ENCODE data around the gene NPEPL1.

NPEPL1 gene

DNA sequence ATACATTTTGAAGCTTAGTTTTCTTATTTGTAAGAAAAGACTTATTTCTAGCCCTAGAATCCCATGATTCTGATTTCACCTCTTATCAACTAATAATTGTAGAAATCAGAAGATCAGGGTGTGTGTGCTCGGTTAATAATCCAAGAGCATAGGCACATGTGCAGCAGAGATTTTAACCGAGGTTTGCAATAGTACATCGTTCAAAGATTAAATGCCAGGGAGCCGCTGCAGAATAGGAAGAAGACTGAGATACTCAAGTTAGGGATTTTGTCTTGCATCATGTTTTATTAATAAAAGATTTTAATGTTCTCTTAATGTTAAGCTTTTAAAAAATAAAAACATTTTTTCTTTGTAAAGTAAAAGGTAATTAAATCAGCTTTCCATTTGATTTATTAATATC, 34.6 kb upstream of the NPEPL1 start:
- no peak for DNase-seq

DNA sequence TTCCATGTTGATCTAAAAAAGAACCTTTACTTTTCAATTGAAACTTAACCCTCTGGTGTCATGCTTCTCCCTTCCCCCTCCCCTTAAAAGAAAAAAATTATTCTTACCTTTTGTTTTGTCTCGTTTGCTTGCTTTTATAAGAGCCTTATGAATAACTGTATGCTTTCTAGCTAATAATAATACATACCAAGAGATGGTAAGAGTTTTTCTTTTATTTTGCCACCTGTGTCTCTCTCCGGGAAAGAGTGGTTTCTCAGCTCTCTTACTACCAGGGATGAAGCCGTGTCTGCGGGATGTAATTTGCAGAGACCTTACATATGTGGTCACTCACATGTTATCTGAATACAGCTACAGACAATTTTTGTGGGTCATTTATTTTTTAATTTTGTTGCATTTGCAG, 33.8 kb upstream of the NPEPL1 start:
- DNase-seq, result no peak

DNA sequence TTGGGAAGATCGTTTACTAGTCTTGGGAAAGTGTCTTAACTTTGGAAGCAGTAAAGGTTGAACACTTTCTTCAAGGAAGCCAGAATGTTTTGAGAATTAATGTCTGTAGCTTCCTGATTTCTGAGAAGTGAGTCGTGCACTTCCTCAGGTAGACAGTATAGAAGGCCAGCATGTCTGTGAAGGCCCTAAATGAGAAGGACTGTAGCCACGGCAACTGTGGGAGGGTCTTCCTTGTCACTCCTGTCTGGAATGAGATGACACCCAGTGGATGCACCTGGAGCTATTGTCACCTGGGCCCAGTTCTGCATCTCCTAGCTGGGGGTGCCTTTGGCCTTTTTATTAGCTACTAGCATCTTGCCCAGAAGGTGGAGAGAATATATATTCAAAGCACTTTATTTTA, 32.8 kb upstream of the NPEPL1 start:
- no peak for DNase-seq

DNA sequence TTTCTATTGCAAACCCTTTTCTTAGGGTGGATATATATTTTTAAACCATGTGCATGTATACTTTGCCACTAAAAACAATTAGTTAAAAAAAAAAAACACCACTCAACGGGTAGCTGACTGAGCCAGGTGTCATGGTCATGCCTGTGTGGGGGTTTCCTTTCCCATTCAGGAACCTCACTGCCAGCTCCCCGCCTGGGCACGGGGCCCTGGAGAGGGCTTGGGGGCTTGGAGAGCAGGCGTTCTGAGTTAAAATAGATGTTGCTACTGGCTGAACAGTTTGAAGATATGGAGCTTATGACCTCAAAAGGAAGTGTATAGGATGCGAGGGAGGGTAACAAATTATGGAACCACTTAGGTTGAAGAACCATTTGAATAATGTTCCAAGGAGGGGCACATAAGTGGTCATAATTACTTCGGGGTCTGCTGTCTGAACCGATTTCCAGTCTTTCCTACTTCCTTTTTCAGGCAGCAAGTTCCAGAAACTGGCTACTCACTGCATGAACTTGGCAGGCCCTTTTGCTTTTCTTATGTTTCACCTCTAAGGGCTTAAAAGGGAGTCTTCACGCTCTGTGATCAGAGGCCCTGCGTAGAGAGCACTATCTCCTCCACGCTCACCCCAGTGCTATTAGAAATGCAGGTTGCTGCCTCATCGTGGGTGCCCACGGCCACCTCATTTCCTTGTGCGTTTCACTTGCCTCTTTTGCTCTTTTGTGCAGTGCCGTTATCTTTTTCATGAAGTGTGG, 31.6 kb upstream of the NPEPL1 start:
- DNase-seq, result no peak

DNA sequence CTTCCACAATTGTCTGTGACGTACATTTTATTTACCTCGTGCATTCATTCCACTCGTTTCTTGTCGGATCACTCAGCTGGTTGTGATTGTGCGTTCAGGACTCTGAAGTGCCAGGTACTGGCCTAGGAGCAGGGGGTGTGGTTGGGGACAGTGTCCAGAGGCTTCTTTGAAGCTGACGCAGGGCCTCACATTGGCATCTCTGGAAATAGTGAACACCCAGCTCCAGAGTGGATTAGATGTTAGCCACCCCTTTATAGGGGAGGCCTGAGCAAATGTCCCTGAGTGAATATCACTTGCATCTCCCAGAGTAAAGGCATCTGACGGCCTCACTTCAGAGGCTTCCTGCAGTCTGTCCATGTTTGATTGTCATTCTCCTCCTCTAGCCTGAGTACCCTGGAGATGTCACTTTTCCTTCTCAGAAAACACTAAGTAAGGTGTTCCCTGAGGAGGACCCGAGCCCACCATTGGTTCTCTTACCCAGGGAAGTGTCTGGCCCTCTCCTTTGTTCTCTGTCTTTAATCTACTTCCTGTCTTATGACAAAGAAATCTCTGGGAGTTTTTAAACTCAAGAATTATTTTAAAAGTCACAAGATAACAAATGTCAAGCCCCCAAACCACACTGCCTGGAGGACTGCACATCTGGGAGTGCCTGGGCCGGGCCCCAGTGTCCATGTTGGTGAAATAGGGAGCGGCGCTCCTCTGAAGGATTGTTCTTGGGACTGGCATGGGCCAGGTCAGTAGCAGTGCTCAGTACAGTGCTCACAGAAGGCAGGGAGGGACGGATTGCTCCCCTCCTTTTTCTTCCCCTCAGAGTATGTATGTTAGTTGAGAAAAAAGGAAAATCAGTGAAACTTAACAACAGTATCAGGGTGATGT, 30.8 kb upstream of the NPEPL1 start:
- no peak for DNase-seq

DNA sequence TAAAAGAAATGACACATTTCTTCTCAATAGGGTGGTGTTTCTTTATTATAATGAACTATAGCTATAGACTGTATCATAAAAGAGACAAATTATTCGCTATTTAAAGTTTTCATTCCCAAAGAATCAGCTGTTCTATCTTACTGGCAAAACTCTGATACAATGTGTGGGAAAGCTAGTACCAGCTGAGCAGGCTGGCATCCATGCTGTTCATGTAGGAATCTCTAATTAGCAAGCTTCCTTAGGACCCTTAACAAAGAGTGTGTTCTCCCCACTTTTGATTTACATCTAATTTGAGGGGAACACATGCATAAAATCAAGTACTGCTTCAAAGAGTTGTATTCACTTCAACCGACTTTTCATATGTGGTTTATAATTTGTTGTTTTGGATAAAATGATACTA, 28.3 kb upstream of the NPEPL1 start:
- DNase-seq, result no peak

DNA sequence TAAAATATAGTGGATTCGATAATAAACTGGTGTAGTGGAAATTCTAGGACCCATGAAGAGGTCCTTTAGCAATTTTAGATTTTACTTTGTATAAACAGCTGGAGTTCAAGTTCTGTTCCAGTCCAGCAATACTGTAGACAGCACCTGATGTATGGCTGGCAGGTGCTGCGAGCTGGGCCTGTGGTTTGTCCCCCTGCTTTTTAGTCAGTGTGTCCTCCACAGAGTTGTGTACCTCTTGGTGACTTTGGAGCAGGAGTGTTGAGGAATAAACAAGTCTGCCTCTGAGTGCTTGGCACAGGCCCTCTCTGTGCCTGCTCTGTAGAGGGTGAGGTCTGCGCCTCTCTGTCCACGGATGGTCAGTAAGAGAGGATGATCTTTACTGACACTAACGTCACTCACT, 27.7 kb upstream of the NPEPL1 start:
- DNase-seq, result no peak

DNA sequence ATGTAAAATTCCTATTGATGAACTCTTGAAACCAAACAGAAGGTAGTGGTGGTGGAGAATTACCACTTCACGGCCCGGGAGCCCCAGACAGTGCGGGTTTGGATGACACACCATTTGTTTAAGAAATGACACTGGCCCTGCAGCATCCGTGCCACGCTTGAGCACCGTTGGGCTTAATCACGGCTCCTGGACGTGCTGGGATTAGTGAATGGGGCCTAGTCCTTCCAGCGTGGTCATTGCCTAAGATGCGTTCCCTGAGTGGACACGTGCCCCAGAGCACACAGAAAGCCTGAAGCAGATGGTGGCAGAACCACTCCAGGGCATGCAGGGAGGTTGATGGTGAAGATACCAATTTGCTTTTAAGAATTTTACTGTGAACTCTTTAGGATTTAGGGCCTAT, 27.0 kb upstream of the NPEPL1 start:
- no peak for DNase-seq

DNA sequence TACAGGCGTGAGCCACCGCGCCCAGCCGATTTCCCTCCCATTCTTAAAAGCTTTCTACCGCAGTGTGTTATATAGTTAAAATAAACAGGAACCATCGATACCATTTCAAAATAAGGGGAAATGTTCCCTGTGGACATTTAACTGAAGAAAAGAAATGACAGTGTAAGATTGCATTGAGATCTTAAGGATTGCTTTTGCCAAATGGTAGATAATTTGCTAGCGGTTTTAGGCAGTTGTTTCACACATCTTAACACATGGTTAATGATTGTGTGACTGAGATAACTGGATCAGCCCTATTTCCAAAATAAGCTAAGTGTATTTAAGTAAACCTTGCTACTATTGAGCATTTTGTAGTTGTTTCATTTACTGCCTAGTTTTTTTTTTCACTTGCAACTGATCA, 25.9 kb upstream of the NPEPL1 start:
- DNase-seq, result no peak

DNA sequence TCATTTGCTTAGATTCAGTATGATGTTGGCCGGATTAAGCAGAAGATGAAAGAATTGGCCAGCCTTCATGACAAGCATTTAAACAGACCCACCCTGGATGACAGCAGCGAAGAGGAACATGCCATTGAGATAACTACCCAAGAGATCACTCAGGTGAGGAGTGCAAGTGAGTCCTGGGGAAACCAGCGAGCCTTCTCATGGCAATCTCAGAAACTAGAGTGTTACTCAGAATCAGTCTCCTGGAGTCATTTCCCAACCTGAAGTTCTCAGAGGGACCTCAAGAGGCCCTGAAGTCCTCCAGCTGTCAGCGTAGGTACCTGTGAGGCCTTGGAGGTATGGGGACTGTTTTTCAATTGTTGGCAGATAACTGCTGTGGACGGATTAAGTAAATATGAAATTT, 24.6 kb upstream of the NPEPL1 start:
- no peak for DNase-seq

DNA sequence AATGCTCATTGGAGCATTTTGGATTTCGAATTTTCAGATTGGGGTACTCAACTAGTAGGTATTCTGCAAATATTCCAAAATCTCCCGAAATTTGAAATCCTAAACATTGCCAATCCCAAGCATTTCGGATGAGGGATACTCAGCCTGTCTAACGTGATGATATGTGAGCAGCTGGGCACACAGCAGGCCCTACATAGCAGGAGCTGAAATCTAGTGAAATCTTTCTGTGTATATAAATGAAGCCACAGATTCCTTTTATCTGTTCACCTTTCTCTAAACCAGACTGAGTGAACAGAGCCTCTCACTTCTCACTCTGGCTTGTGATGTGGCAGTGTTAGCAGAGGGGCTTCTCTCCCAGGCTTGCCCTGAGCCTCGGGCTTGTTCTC, 23.7 kb upstream of the NPEPL1 start:
- no peak for DNase-seq

DNA sequence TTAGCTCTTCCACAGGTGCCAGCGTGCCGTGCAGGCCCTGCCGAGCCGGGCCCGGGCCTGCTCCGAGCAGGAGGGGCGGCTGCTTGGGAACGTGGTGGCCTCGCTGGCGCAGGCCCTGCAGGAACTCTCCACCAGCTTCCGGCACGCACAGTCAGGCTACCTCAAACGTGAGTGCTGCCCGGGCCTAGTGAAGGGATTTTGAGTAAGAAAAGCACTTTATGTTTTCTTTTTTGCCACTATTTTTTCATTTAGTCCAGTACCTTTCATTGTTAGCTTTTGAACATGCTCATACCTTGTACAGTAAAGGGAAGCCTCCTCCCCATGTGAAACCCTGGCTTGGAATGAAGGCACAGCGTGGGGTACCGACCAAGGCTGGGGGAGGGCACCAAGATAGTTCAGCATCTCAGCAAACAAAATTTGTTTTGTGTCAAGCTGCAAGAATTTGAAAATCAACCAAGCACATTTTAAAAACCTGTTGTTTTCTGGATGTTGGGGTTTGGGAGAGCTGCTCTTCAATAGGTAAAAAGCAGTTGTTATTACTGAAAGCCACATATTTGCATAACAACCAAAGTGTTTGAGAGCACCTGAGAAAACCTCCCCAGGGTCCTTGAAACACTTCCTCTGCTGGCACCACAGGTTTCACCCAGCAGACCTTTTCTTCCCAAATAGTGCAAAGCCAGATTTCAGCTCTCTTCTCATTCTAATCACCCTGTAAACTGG, 23.2 kb upstream of the NPEPL1 start:
- no peak for DNase-seq

DNA sequence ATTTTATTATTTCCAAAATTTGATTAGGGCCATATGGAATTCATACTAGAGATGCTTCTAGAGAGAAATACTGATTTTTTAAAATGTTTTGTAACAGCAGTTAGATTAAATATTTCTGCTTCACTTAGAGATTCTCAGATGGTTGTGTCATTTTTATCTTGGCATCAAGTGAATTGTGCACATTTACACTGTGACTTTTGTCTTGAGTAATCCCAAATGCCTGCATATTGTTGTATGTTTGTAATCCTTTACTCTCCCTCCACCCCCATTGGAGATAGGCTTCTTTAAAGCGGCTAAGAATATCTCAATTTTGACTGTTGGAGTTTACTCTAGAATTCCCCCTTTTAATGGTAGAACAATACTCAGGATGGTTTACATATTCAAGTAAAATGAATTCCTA, 22.5 kb upstream of the NPEPL1 start:
- DNase-seq, result no peak

DNA sequence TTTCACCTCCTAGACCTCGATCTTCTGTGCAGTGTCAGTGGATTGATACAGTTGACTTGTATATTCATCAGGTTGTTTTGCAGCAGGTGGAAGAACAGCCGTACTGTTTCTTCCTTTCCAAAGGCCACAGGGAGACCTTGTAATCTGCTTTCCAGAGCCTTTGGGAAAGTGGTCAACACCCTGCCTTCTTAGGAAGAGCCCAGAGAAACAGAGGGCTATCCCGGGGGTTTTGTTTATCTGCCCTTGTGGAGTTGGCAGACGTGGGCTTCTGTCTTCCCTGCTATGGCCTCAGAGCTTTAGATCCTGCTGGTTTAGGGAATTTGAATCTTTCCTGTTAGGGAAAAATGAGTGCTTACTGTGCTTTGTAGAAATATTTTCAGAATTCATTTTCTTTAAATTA, 21.9 kb upstream of the NPEPL1 start:
- no peak for DNase-seq

DNA sequence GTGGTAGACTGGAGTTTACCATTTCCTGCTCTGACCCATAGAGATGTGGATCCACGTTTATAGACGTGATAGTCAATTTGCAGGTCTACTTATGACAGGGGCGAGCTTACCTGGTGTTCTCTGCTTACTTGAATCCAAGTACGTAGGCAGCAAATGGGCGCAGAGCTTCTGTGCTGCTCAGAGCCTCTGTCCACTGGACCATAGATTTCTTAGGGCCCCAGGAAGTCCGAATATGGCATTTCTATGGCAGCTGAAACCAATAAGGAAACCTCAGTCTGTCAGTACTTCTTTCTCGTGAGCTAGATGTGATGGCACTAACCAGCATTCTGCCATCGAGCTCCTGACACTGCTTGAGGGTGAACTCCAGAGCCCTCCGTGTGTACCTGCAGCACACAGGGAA, 19.5 kb upstream of the NPEPL1 start:
- no peak for DNase-seq

DNA sequence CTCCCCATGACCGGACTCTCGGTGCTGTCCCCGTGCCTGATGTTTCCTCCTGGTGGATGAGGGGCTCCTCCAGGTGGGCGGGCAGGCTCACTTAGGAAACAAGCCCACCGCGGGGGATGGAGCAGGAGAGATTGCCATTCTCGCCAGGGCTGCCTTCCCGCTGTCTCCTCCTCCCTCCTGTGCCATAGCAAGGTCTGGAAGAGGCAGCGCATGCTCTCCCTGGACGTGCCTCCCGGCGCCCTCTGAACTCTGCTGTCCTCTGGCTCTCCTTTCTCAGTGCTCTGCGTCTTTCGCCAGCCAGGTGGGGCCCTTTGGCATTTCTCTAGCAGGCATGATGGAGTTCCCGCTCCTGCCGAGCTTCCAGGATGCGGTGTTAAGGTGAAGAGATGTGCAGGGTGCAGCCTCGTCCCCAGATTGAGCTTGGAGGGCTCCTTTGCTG, 17.4 kb upstream of the NPEPL1 start:
- no peak for DNase-seq

DNA sequence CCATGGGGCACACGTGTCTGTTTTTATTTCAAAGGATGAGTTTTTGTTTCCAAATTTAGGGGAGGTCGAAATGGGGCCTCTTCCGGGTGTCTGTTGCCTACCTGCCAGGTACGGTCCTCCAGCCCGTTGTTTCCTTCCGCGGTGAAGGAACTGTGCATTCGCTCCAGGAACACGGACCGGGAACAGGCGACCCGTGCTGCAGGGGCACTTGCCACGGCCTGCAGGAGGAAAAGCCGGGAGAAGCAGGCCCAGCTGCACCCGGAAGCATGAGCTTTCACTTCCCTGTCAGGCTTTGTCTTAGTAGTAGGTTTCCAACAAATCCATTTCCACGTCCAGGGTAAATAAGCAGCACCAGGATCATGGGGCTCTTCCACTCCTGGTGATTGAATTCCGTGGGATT, 17.0 kb upstream of the NPEPL1 start:
- no peak for DNase-seq

DNA sequence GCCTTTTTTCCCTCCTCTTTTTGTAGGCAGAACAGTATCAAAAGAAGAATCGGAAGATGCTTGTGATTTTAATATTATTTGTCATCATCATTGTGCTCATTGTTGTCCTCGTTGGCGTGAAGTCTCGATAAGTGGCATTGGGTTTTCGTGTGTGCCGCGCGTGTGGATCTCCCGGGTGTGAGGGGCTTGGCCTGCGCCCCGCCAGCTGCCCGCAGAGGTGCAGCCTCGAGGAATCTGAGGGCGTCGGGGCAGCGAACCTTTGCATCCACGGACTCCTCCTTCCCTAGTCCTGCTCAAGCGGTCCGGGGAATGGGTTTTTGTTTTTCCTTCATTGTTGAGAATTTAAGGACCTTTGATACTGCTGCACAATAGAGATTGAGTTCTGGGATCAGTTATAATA, 16.4 kb upstream of the NPEPL1 start:
- DNase-seq, result no peak

DNA sequence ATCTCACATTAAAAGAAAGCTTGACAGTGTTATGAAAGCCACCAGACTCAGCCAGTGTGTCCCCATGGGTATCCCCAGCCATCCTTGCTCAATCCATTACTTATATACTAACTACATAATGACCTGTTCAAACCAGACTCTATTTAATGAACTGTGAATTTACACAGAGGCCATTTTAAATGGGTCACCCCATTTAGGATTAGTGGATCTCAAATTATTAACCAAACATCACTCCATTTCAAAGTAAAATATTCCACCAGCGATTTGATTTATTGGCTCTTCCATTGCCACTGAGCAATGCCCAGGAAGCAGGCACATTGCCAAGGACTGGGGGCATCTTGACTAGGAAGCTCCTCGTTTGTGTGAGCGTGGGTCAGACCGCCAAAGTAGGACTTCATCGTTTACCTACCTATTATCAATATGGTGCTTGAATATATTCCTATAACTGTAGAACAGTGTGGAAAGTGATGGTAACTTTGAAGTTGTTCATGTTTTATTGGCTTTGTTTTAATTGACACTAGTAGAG, 15.5 kb upstream of the NPEPL1 start:
- no peak for DNase-seq

DNA sequence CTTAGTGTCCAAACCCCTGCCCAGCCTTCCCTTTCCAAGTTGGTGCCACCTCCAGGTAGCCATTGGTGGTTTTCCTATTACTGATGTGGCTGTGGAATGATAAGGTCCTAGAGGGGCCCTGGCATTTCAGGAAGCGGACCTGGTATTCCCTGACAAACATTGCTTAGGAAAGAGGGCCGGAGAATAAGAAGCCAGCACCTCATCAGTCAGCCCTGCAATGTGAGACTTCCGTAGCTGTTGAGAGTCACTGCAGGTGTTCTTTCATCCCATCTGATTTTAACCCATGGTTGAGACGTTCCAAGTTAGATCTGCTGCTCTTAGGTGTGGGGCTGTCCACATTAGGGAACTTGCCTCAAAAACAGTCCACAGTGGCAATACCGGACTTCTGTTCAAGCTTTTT, 14.8 kb upstream of the NPEPL1 start:
- no peak for DNase-seq

DNA sequence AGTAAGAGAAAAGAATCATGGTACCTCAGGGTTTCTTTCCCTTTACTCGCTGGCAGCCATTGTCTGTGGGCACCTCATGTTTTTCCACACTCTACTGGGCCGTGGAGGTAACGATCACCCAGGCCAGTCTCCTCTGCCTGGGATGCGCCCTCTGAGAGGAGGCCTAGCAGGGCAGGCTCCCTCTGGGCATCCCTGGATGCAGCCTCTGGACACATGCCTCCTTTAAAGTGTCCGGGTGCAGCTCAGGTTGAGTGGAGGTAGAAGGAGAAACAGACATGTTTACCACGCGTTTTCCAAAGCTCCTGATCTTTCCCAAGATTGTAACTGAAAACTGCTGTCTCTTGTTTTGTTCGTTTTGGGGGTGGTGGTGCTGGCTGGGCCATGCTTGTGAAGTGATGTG, 13.8 kb upstream of the NPEPL1 start:
- no peak for DNase-seq

DNA sequence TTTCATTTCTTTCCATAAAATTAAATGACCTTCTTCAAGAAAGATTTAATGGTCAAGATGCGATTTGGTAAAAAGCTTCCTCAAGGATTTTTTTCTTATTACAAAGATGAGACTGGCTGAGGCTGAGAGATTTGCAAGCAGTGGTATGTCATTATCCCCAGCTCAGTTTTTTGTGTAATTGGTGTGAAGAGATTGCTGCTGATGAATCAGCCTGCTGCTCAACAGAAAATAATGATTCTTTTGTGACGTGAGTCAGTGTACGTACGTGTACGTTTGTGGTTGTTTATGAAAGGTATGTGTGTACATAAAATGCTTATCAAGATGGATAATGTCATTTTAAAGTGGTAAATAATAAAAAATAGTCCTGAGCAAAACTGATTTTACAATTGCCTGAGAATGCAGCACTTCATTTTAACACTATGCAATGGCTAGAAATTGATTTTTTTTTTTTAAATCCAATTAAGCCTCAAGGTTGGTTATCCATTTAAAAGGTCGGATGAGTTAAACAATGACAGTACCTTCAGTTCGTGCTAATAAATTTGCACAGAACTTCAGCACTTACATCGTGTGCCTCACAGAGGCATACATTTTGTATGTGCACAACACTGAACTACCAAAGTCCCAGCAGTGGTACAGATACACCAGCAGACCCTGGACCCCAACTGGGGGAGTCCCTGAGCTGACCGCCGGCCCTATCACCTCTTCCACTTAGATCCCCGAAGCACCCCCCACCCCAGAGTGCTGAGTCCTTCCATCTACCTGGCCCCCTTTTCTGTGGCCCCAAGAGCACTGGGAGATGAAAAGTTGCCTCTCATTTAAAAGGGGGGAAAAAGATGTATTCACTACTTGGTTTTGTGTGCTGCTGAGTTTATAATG, 9.7 kb upstream of the NPEPL1 start:
- DNase-seq, result peak; percentile 38

All from fibroblast of skin of abdomen (primary cell).